ENCODE data around the gene POLDIP2. TPM values are rescaled to one million over a fixed set of nuclear protein-coding genes. Genes with fewer than 3 reads are reported as not detected.

POLDIP2 gene
- total and polyA plus RNA-seq, 2 of the 13 experiments (the other 11 are each of a cell fraction or from before 2014, with no cell fraction given) = 85.9 to 114 TPM

DNA sequence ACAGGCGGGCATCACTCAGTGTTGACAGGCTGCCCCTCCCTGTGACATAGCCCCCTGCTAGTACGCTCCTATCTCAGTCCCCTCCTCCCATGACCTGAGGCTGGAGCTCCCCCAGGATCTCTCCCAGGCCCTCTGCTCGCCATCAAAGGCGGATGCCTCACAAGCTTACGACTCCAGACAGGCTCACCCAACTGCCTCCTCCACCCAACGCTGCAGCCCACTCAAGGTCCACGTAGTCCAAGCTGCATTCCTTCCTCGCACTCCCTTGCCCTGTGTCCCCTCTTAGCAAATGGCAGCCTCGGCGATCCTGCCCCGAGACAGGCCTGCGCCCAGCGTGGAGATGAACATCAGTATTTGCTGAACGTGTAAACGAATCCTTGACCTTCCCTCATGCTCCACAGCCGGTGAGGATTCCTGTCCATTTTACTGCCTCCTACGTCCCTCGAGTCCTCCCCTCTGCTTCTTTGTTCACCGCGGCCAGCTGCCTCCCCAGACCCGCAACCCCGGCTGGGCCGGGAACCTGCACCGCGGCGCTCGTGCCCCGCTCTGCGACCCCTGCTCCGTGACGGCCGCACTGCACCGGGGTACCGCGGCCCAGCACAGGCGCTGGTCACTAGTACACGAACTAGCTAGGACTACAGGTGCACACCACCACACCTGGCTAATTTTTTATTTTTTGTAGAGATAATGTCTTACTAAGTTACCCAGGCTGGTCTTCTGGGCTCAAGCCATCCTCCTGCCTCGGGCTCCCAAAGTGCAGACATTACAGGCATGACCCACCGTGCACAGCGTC, 39.2 kb downstream of the POLDIP2 start (continued):
- TF ChIP-seq, protein P1, sequence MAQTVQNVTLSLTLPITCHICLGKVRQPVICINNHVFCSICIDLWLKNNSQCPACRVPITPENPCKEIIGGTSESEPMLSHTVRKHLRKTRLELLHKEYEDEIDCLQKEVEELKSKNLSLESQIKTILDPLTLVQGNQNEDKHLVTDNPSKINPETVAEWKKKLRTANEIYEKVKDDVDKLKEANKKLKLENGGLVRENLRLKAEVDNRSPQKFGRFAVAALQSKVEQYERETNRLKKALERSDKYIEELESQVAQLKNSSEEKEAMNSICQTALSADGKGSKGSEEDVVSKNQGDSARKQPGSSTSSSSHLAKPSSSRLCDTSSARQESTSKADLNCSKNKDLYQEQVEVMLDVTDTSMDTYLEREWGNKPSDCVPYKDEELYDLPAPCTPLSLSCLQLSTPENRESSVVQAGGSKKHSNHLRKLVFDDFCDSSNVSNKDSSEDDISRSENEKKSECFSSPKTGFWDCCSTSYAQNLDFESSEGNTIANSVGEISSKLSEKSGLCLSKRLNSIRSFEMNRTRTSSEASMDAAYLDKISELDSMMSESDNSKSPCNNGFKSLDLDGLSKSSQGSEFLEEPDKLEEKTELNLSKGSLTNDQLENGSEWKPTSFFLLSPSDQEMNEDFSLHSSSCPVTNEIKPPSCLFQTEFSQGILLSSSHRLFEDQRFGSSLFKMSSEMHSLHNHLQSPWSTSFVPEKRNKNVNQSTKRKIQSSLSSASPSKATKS (CRISPR knock-in tag; IDR thresholded peaks at IDR 0.05) = no peak
- TF ChIP-seq ARHGAP35 (CRISPR knock-in tag; IDR thresholded peaks at IDR 0.05; ENCODE audit: borderline replicate concordance) = no peak; the same call in 1 of the 2 replicates
- 0 out of 2 replicates have a peak, but pooled peaks have one; percentile 40 for TF ChIP-seq ZNF530 (CRISPR knock-in tag; IDR thresholded peaks at IDR 0.05; ENCODE audit: low read depth)
- TF ChIP-seq, protein P2, sequence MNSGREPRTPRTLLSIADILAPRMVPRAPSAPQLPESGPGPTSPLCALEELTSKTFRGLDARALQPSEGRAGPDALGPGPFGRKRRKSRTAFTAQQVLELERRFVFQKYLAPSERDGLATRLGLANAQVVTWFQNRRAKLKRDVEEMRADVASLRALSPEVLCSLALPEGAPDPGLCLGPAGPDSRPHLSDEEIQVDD (CRISPR knock-in tag; IDR thresholded peaks at IDR 0.05; ENCODE audit: borderline replicate concordance) = no peak
- TF ChIP-seq, protein P3, sequence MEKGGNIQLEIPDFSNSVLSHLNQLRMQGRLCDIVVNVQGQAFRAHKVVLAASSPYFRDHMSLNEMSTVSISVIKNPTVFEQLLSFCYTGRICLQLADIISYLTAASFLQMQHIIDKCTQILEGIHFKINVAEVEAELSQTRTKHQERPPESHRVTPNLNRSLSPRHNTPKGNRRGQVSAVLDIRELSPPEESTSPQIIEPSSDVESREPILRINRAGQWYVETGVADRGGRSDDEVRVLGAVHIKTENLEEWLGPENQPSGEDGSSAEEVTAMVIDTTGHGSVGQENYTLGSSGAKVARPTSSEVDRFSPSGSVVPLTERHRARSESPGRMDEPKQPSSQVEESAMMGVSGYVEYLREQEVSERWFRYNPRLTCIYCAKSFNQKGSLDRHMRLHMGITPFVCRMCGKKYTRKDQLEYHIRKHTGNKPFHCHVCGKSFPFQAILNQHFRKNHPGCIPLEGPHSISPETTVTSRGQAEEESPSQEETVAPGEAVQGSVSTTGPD (CRISPR knock-in tag; IDR thresholded peaks at IDR 0.05) = no peak
- TF ChIP-seq DNMT3B (CRISPR knock-in tag; conservative IDR thresholded peaks at IDR 0.05) = no peak
- TF ChIP-seq HDAC2 (CRISPR knock-in tag; IDR thresholded peaks at IDR 0.05) = peak; percentile 12; the same call in 1 of the 2 replicates
- TF ChIP-seq ARID3A (IDR thresholded peaks at IDR 0.05; ENCODE audit: low read depth, low read length) = no peak
- TF ChIP-seq BRF2 (CRISPR knock-in tag; IDR thresholded peaks at IDR 0.05) = no peak
- no peak for TF ChIP-seq KLF15 (CRISPR knock-in tag; IDR thresholded peaks at IDR 0.05; ENCODE audit: borderline replicate concordance)
- no peak for TF ChIP-seq CBX2 (IDR thresholded peaks at IDR 0.05; ENCODE audit: low read depth, low read length)
- no peak for TF ChIP-seq CBX2 (CRISPR knock-in tag; IDR thresholded peaks at IDR 0.05; ENCODE audit: low read depth)
- no peak for TF ChIP-seq ZFP37 (CRISPR knock-in tag; IDR thresholded peaks at IDR 0.05; ENCODE audit: borderline replicate concordance)
- no peak for TF ChIP-seq FOXK1 (CRISPR knock-in tag; IDR thresholded peaks at IDR 0.05; ENCODE audit: borderline replicate concordance, low read depth)
- TF ChIP-seq, protein P4, sequence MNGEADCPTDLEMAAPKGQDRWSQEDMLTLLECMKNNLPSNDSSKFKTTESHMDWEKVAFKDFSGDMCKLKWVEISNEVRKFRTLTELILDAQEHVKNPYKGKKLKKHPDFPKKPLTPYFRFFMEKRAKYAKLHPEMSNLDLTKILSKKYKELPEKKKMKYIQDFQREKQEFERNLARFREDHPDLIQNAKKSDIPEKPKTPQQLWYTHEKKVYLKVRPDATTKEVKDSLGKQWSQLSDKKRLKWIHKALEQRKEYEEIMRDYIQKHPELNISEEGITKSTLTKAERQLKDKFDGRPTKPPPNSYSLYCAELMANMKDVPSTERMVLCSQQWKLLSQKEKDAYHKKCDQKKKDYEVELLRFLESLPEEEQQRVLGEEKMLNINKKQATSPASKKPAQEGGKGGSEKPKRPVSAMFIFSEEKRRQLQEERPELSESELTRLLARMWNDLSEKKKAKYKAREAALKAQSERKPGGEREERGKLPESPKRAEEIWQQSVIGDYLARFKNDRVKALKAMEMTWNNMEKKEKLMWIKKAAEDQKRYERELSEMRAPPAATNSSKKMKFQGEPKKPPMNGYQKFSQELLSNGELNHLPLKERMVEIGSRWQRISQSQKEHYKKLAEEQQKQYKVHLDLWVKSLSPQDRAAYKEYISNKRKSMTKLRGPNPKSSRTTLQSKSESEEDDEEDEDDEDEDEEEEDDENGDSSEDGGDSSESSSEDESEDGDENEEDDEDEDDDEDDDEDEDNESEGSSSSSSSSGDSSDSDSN (CRISPR knock-in tag; IDR thresholded peaks at IDR 0.05) = peak; percentile 65
- peak; percentile 31 for TF ChIP-seq AGO2 (optimal IDR thresholded peaks at IDR 0.05; ENCODE audit: low read depth, low read length)
- 0 out of 2 replicates have a peak, but pooled peaks have one; percentile 48 for TF ChIP-seq ZNF3 (CRISPR knock-in tag; IDR thresholded peaks at IDR 0.05)
